ENCODE data around the gene SCAMP4.

SCAMP4 gene

DNA sequence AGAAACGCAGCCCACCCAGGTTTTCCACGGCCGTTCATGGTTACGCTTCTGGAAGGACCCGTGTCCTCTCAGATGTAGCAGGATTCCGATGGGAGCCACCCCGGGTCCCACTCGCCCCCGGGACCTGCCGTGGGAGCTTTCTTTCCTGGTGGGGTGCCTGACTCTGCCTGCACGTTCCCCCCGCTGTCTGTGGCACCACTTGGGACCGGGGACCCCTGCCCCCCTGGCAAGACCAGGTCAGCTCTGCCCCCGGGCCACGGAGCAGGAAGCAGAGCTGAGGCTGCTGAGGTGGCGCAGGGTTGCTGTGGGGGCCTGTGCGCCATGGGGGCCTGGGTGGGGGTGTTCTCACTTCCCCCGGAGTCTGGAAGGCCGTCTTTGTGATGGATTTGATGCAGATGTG is 47.8 kb downstream of the SCAMP4 start:
- no peak overlapping the region for H2AFZ ChIP-seq (ENCODE audit: low read depth, low read length)
- H3K4me2 ChIP-seq (ENCODE audit: insufficient read depth, low read length), result no peak overlapping the region
- H3K27me3 ChIP-seq (ENCODE audit: insufficient read depth, low read length, poor library complexity), result no peaks in the 10 kb centered on the region
- no peak overlapping the region for H3K9ac ChIP-seq (ENCODE audit: low read depth, low read length)
- ATAC-seq (ENCODE audit: insufficient read depth, low read depth) (no peak), DNase-seq (no peak)
- no peaks in the 10 kb centered on the region for H3K4me1 ChIP-seq (ENCODE audit: insufficient read depth, low read length)
- H3K36me3 ChIP-seq (ENCODE audit: insufficient read depth, low read length), result peaks cover 60% of the 10 kb centered on the region
- peaks cover 95% of the 10 kb centered on the region for H3K79me2 ChIP-seq (ENCODE audit: insufficient read depth, low read length)
- H3K4me3 ChIP-seq (ENCODE audit: low read depth in 1 of 2, low read length in 2 of 2), result no peak overlapping the region
- no peak overlapping the region for H3K27ac ChIP-seq (ENCODE audit: low read length)
- H4K20me1 ChIP-seq (ENCODE audit: insufficient read depth, low read length), result peaks cover 88% of the 10 kb centered on the region
- no peaks in the 10 kb centered on the region for H3K9me3 ChIP-seq (ENCODE audit: insufficient read depth, low read length, severe bottlenecking)
- TF ChIP-seq, protein P1, sequence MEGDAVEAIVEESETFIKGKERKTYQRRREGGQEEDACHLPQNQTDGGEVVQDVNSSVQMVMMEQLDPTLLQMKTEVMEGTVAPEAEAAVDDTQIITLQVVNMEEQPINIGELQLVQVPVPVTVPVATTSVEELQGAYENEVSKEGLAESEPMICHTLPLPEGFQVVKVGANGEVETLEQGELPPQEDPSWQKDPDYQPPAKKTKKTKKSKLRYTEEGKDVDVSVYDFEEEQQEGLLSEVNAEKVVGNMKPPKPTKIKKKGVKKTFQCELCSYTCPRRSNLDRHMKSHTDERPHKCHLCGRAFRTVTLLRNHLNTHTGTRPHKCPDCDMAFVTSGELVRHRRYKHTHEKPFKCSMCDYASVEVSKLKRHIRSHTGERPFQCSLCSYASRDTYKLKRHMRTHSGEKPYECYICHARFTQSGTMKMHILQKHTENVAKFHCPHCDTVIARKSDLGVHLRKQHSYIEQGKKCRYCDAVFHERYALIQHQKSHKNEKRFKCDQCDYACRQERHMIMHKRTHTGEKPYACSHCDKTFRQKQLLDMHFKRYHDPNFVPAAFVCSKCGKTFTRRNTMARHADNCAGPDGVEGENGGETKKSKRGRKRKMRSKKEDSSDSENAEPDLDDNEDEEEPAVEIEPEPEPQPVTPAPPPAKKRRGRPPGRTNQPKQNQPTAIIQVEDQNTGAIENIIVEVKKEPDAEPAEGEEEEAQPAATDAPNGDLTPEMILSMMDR (IDR thresholded peaks at IDR 0.05; ENCODE audit: borderline replicate concordance, extremely low read depth, low read length, poor library complexity, severe bottlenecking), result no peak
- TF ChIP-seq EZH2 (IDR thresholded peaks at IDR 0.05; ENCODE audit: borderline replicate concordance, low read depth, low read length, severe bottlenecking), result no peak

DNA sequence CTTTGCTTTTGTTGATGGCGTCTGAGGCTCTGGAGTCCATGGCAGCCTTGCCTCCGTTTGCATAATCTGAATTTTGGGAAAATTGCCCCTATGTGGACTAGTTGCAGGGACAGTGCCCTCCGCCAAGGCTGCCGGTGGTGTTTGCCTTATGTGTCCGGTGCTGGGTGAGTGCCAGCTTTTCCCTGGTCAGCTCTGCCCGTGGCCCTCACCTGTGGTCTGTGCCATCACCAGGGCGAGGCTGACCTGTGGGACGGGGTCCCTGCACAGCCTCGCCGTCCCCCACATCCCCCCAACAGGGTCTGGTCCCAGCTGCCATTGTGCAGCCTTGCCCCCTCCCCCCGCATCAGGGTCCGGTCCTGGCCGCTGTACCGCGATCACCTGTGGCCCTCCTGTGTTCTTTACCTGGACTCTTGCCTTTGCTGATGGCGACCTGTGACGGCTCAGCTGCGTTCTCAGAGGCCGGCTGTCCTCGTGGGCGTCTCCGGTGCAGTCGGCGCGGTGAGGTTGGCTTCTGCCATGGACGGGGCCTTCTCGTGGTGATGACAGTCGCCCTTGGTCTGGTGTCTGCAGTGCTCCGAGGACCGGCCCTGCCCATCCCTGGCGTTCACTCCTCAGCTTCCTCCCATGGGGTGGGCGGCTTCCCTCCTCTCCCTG is 48.4 kb downstream of the SCAMP4 start:
- no peak overlapping the region for H3K9ac ChIP-seq (ENCODE audit: low read depth, low read length)
- no peaks in the 10 kb centered on the region for H3K9me3 ChIP-seq (ENCODE audit: insufficient read depth, low read length, severe bottlenecking)
- ATAC-seq (ENCODE audit: insufficient read depth, low read depth) (no peak), DNase-seq (no peak)
- no peaks in the 10 kb centered on the region for H3K4me1 ChIP-seq (ENCODE audit: insufficient read depth, low read length)
- TF ChIP-seq, protein P1 (IDR thresholded peaks at IDR 0.05; ENCODE audit: borderline replicate concordance, extremely low read depth, low read length, poor library complexity, severe bottlenecking), result no peak
- no peak for TF ChIP-seq EZH2 (IDR thresholded peaks at IDR 0.05; ENCODE audit: borderline replicate concordance, low read depth, low read length, severe bottlenecking)
- no peak overlapping the region for H2AFZ ChIP-seq (ENCODE audit: low read depth, low read length)
- H3K27ac ChIP-seq (ENCODE audit: low read length), result no peak overlapping the region
- H3K79me2 ChIP-seq (ENCODE audit: insufficient read depth, low read length), result peaks cover 96% of the 10 kb centered on the region
- H3K4me2 ChIP-seq (ENCODE audit: insufficient read depth, low read length), result no peak overlapping the region
- H4K20me1 ChIP-seq (ENCODE audit: insufficient read depth, low read length), result peaks cover 87% of the 10 kb centered on the region
- H3K36me3 ChIP-seq (ENCODE audit: insufficient read depth, low read length), result peaks cover 58% of the 10 kb centered on the region
- H3K27me3 ChIP-seq (ENCODE audit: insufficient read depth, low read length, poor library complexity), result no peaks in the 10 kb centered on the region
- no peak overlapping the region for H3K4me3 ChIP-seq (ENCODE audit: low read depth in 1 of 2, low read length in 2 of 2)

DNA sequence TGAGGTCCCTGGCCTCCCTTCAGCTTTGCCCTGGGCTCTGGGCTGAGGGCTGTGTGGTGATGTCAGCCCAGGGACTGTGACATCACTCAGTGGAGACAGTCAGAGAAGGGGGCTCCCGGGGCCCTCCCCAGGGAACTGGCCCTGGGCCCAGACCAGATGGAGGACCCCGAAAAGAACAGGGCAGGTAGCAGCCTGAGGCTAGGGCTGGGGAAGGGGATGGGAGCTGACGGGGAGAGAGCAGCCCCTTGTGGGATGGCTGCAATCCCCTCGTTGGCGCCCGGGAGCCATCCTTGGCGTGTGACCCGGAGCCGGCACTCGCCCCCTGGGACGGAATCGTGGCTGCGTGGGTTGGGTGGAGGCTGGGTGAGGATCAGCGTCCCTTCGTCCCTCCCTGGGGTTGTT is 49.3 kb downstream of the SCAMP4 start:
- no peaks in the 10 kb centered on the region for H3K9me3 ChIP-seq (ENCODE audit: insufficient read depth, low read length, severe bottlenecking)
- H3K4me2 ChIP-seq (ENCODE audit: insufficient read depth, low read length), result no peak overlapping the region
- H3K4me1 ChIP-seq (ENCODE audit: insufficient read depth, low read length), result no peaks in the 10 kb centered on the region
- H3K27me3 ChIP-seq (ENCODE audit: insufficient read depth, low read length, poor library complexity), result no peaks in the 10 kb centered on the region
- H3K27ac ChIP-seq (ENCODE audit: low read length), result no peak overlapping the region
- no peak for DNase-seq
- H4K20me1 ChIP-seq (ENCODE audit: insufficient read depth, low read length), result peaks cover 82% of the 10 kb centered on the region
- no peak for ATAC-seq (ENCODE audit: insufficient read depth, low read depth)
- H3K36me3 ChIP-seq (ENCODE audit: insufficient read depth, low read length), result peaks cover 49% of the 10 kb centered on the region
- no peak overlapping the region for H2AFZ ChIP-seq (ENCODE audit: low read depth, low read length)
- no peak overlapping the region for H3K4me3 ChIP-seq (ENCODE audit: low read depth in 1 of 2, low read length in 2 of 2)
- H3K79me2 ChIP-seq (ENCODE audit: insufficient read depth, low read length), result peaks cover 93% of the 10 kb centered on the region
- no peak for TF ChIP-seq EZH2 (IDR thresholded peaks at IDR 0.05; ENCODE audit: borderline replicate concordance, low read depth, low read length, severe bottlenecking)
- TF ChIP-seq, protein P1 (IDR thresholded peaks at IDR 0.05; ENCODE audit: borderline replicate concordance, extremely low read depth, low read length, poor library complexity, severe bottlenecking), result no peak
- no peak overlapping the region for H3K9ac ChIP-seq (ENCODE audit: low read depth, low read length)

Measured in DND-41 (cell line).